HG03060 (cell line): ENCODE data around the gene HMOX1.

Source experiments
- ATAC-seq: cut with Tn5 transposase; IDR thresholded peaks from one replicate; pipeline ENCODE4 v1.9.1; 2021; ENCODE audit warnings: low read depth, moderate number of reproducible peaks; ENCODE audit not compliant: unreplicated experiment

HMOX1 gene

GRCh38 chr22:35380537-35381423, at the start of gene HMOX1:
TSS of gene HMOX1 (plus strand) at chr22:35381096. CDS start at chr22:35381174, 78 bp downstream.
- ATAC-seq, result no peak

GRCh38 chr22:35332278-35332677, 48.6 kb upstream of the HMOX1 start:
- no peak for ATAC-seq

- ATAC-seq, result no peak
Observed at GRCh38 chr22:35333220-35333619, 47.7 kb upstream of the HMOX1 start.

- no peak for ATAC-seq
Observed at GRCh38 chr22:35334004-35334403, 46.9 kb upstream of the HMOX1 start.

GRCh38 chr22:35335468-35335867, 45.4 kb upstream of the HMOX1 start:
- ATAC-seq, result no peak

GRCh38 chr22:35335936-35336781, 44.7 kb upstream of the HMOX1 start:
- no peak for ATAC-seq

GRCh38 chr22:35337932-35338331, 43.0 kb upstream of the HMOX1 start:
- no peak for ATAC-seq

GRCh38 chr22:35341090-35341874, 39.6 kb upstream of the HMOX1 start:
- ATAC-seq, result no peak

- ATAC-seq, result no peak
Observed at GRCh38 chr22:35342390-35342789, 38.5 kb upstream of the HMOX1 start.

GRCh38 chr22:35343664-35344550, 37.0 kb upstream of the HMOX1 start:
- ATAC-seq, result no peak

- no peak for ATAC-seq
Observed at GRCh38 chr22:35344956-35345690, 35.8 kb upstream of the HMOX1 start.

GRCh38 chr22:35345808-35346505, 34.9 kb upstream of the HMOX1 start:
- no peak for ATAC-seq

GRCh38 chr22:35346596-35347220, 34.2 kb upstream of the HMOX1 start:
- ATAC-seq, result no peak

- ATAC-seq, result no peak
Observed at GRCh38 chr22:35347462-35347861, 33.4 kb upstream of the HMOX1 start.

- no peak for ATAC-seq
Observed at GRCh38 chr22:35348026-35348590, 32.8 kb upstream of the HMOX1 start.

- ATAC-seq, result no peak
Observed at GRCh38 chr22:35348703-35349102, 32.2 kb upstream of the HMOX1 start.

- no peak for ATAC-seq
Observed at GRCh38 chr22:35349368-35349703, 31.6 kb upstream of the HMOX1 start.
